Measurements from ENCODE around the gene CAMK4. TPM values are rescaled to one million over a fixed set of nuclear protein-coding genes. Genes with fewer than 3 reads are reported as not detected.

The CAMK4 gene
- total and polyA plus RNA-seq, 2 of the 8 experiments (the other 6 are each of a cell fraction or from before 2014, with no cell fraction given) = 1.8 to 8.3 TPM

- H2AK5ac ChIP-seq (ENCODE audit: low read depth, low read length) = no peak overlapping the region
- POLR2A ChIA-PET (ENCODE audit: partially characterized antibody) = interaction anchor here (0.5 kb wide), 1 partner anchor 122 kb away, joined by 3 read pairs; no protein-coding TSS in a partner anchor
- no peak overlapping the region for H3K56ac ChIP-seq (replicated peaks; ENCODE audit: insufficient read length, low read depth, low read length)
- H2AFZ ChIP-seq (ENCODE audit: low read length) = no peak overlapping the region
- H2BK5ac ChIP-seq (ENCODE audit: low read depth, low read length) = no peak overlapping the region
- H3K14ac ChIP-seq (ENCODE audit: insufficient read length) = no peak overlapping the region
- no peak overlapping the region for H3K27ac ChIP-seq (ENCODE audit: low read depth, low read length)
- H2BK15ac ChIP-seq (ENCODE audit: low read length) = no peak overlapping the region
- H2BK12ac ChIP-seq (ENCODE audit: low read depth, low read length) = no peak overlapping the region
- no peak overlapping the region for H2BK120ac ChIP-seq (replicated peaks; ENCODE audit: low read depth, low read length)
- H2BK20ac ChIP-seq (ENCODE audit: low read length) = no peak overlapping the region
- H3K9me3 ChIP-seq (ENCODE audit: insufficient read depth in 2 of 2, low read depth in 1 of 2, low read length in 1 of 2) = no peaks in the 10 kb centered on the region
- DNase-seq (ENCODE audit: low read depth in 1 of 2, low spot score in 2 of 2) (peak; percentile 69 to 94), FAIRE-seq (peak; percentile 91)
- H3K79me2 ChIP-seq (ENCODE audit: control insufficient read depth in 1 of 2, insufficient read depth in 2 of 2, low read length in 2 of 2) = no peaks in the 10 kb centered on the region
- H4K20me1 ChIP-seq (replicated peaks in 1 of 2; ENCODE audit: control insufficient read depth in 1 of 2, insufficient read depth in 2 of 2, low read length in 2 of 2) = no peaks in the 10 kb centered on the region
- H3K23ac ChIP-seq (ENCODE audit: insufficient read length) = no peak overlapping the region
- H3K9ac ChIP-seq (replicated peaks in 1 of 4; ENCODE audit: extremely low read depth in 1 of 4, low read depth in 3 of 4, low read length in 3 of 4) = no peak overlapping the region
- H3K23me2 ChIP-seq (ENCODE audit: low read depth, low read length) = no peaks in the 10 kb centered on the region
- 26% methylated on average over 12 of the region's 12 CpGs; no CpG with 5 or more reads in 1 of the 2 experiments for WGBS, 2 experiments (ENCODE audit: extremely low coverage in 1 of 2, insufficient coverage in 1 of 2, insufficient read length in 1 of 2, insufficient replicate concordance in 2 of 2, low coverage in 1 of 2, low lambda C conversion rate in 2 of 2, missing lambda C conversion rate in 1 of 2)
- CTCF ChIA-PET (ENCODE audit: partially characterized antibody) = interaction anchor here (0.6 to 11.4 kb wide), 42 partner anchors 10 to 836 kb away, joined by 3 to 163 read pairs (median 3); partner anchors contain the start of gene CAMK4
- H4K5ac ChIP-seq (ENCODE audit: insufficient read length, low read depth, low read length) = no peak overlapping the region
- H3K27me3 ChIP-seq (replicated peaks in 1 of 4; ENCODE audit: control insufficient read depth in 3 of 4, extremely low read depth in 1 of 4, insufficient read depth in 3 of 4, low read length in 3 of 4) = no peaks in the 10 kb centered on the region
- H3K4me1 ChIP-seq (replicated peaks in 1 of 4; ENCODE audit: control insufficient read depth in 3 of 4, insufficient read depth in 4 of 4, low read length in 3 of 4) = no peaks in the 10 kb centered on the region
- H3K36me3 ChIP-seq (ENCODE audit: control insufficient read depth in 2 of 4, insufficient read depth in 4 of 4, low read length in 3 of 4) = no peaks in the 10 kb centered on the region
- H3K18ac ChIP-seq (ENCODE audit: extremely low read depth, low read length) = no peak overlapping the region
- H3K4me3 ChIP-seq (ENCODE audit: extremely low read depth in 1 of 4, insufficient read depth in 2 of 4, low read depth in 3 of 4, low read length in 4 of 4) = no peak overlapping the region
- no peak overlapping the region for H3K4ac ChIP-seq (replicated peaks; ENCODE audit: insufficient read length, low read depth, low read length)
- no peak overlapping the region for H4K8ac ChIP-seq (ENCODE audit: extremely low read depth, insufficient read depth, low read length)
- H3K4me2 ChIP-seq (ENCODE audit: insufficient read depth in 1 of 2, low read depth in 2 of 2, low read length in 2 of 2) = no peak overlapping the region
- no peak overlapping the region for H4K91ac ChIP-seq (replicated peaks; ENCODE audit: insufficient read length, low read length)
- H3K79me1 ChIP-seq (ENCODE audit: low read depth, low read length) = no peaks in the 10 kb centered on the region
- TF ChIP-seq CREB1 (IDR thresholded peaks at IDR 0.05) (peak; percentile 32; the same call in 1 of the 2 replicates), RAD21 (IDR thresholded peaks at IDR 0.05 in 1 of 2, conservative IDR thresholded peaks at IDR 0.05 in 1 of 2; ENCODE audit: low read depth in 2 of 2, low read length in 2 of 2) (peak; percentile 95), EP300 (IDR thresholded peaks at IDR 0.05; ENCODE audit: borderline replicate concordance in 1 of 2, low read depth in 2 of 2, low read length in 2 of 2) (no peak; a peak in 1 of 3 replicates), TEAD4 (IDR thresholded peaks at IDR 0.05; ENCODE audit: low read depth, low read length) (peak; percentile 81), RNF2 (IDR thresholded peaks at IDR 0.05; ENCODE audit: borderline replicate concordance, low read depth, low read length, missing control alignments, poor library complexity, severe bottlenecking) (no peak), CEBPB (IDR thresholded peaks at IDR 0.05; ENCODE audit: low read depth, low read length) (peak; percentile 84), ATF3 (IDR thresholded peaks at IDR 0.05; ENCODE audit: insufficient read depth, low read depth, low read length) (no peak), KDM1A (IDR thresholded peaks at IDR 0.05; ENCODE audit: borderline replicate concordance, low read length) (peak; percentile 86), EGR1 (IDR thresholded peaks at IDR 0.05; ENCODE audit: borderline replicate concordance, low read depth, low read length) (0 out of 2 replicates have a peak, but pooled peaks have one; percentile 20), YY1 (IDR thresholded peaks at IDR 0.05; ENCODE audit: low read depth, low read length) (peak; percentile 85), SAP30 (IDR thresholded peaks at IDR 0.05; ENCODE audit: insufficient read depth, insufficient replicate concordance, low read length) (no peak)
Observed at GRCh38 chr5:111278858-111279504, 54.8 kb downstream of the CAMK4 start.

Data from H1 (cell line).